GM19463 (cell line): Measurements from ENCODE around the gene TMEM203.
"Not testable (repeated sequence)": the region's sequence is repeated elsewhere in the genome, so short reads cannot be mapped to it uniquely, and the experiment has no call there.

Experiments used
- ATAC-seq: cut with Tn5 transposase; IDR thresholded peaks from one replicate; pipeline ENCODE4 v1.9.1; 2021; ENCODE audit warnings: mild to moderate bottlenecking, moderate library complexity; ENCODE audit not compliant: unreplicated experiment

Gene TMEM203

GRCh38 chr9:137205126-137206069 lies at the start of gene TMEM203, which contains the start of gene NDOR1:
Gene TMEM203, minus strand, starts transcription at chr9:137205648. Its CDS starts 234 bp downstream, at chr9:137205414.
Gene NDOR1, plus strand, starts transcription at chr9:137205700. Its CDS starts 78 bp downstream, at chr9:137205778.
- no peak for ATAC-seq

GRCh38 chr9:137254624-137255447 lies 49.4 kb upstream of the TMEM203 start, which contains the start of gene NELFB:
Gene NELFB, plus strand, starts transcription at chr9:137255327.
- ATAC-seq: peak; percentile 81

- no peak for ATAC-seq
Observed at GRCh38 chr9:137253717-137254623, 48.5 kb upstream of the TMEM203 start.

- no peak for ATAC-seq
Observed at GRCh38 chr9:137252555-137253506, 47.4 kb upstream of the TMEM203 start.

GRCh38 chr9:137251490-137252268 lies 46.2 kb upstream of the TMEM203 start:
- ATAC-seq: no peak

GRCh38 chr9:137251194-137251461 lies 45.7 kb upstream of the TMEM203 start, which contains the start of gene STPG3:
Gene STPG3, plus strand, starts transcription at chr9:137251286. Its CDS starts 1 bp downstream, at chr9:137251287.
- ATAC-seq: no peak

- ATAC-seq: no peak
Observed at GRCh38 chr9:137250329-137251193, 45.1 kb upstream of the TMEM203 start.

GRCh38 chr9:137247916-137248175 lies 42.4 kb upstream of the TMEM203 start:
- no peak for ATAC-seq

GRCh38 chr9:137247135-137247915 lies 41.9 kb upstream of the TMEM203 start:
- ATAC-seq: no peak

- ATAC-seq: no peak
Observed at GRCh38 chr9:137245450-137246421, 40.3 kb upstream of the TMEM203 start.

GRCh38 chr9:137244486-137245449 lies 39.3 kb upstream of the TMEM203 start:
- no peak for ATAC-seq

- no peak for ATAC-seq
Observed at GRCh38 chr9:137243626-137244485, 38.4 kb upstream of the TMEM203 start.

GRCh38 chr9:137243266-137243625 lies 37.8 kb upstream of the TMEM203 start:
- not testable (repeated sequence) for ATAC-seq
